Progenitor cell of endocrine pancreas (in vitro differentiated cells): Measurements from ENCODE around the gene NUBP2. TPM values are rescaled to one million over a fixed set of nuclear protein-coding genes. Genes with fewer than 3 reads are reported as not detected.

ENCODE experiments used
- DNase-seq: peaks from one replicate; pipeline ENCODE4 v3.0.0; 2021; ENCODE audit warnings: low spot score; ENCODE audit not compliant: unreplicated experiment
- H3K27ac Mint-ChIP-seq: 2 replicates; pipeline ENCODE4 v1.8.0; 2021; ENCODE audit warnings: mild to moderate bottlenecking, moderate library complexity, mixed read lengths
- H3K27me3 Mint-ChIP-seq: 2 replicates; pipeline ENCODE4 v1.8.0; 2021; ENCODE audit warnings: mixed read lengths
- H3K36me3 Mint-ChIP-seq: 2 replicates; pipeline ENCODE4 v1.8.0; 2022; ENCODE audit warnings: mixed read lengths; ENCODE audit not compliant: insufficient read depth
- H3K4me1 Mint-ChIP-seq: 2 replicates; pipeline ENCODE4 v1.8.0; 2021; ENCODE audit warnings: low read depth, mixed read lengths
- H3K4me3 Mint-ChIP-seq: 2 replicates; pipeline ENCODE4 v1.8.0; 2021; ENCODE audit warnings: low read depth, mild to moderate bottlenecking, moderate library complexity, mixed read lengths
- H3K9me3 Mint-ChIP-seq: 2 replicates; pipeline ENCODE4 v1.8.0; 2021; ENCODE audit warnings: low read depth, mixed read lengths
- total RNA-seq: library from RNA; stranded (reverse); gene quantifications from 2 replicates; pipeline ENCODE4 v1.2.1, GENCODE V29; 2021
- TF ChIP-seq, protein P1 (sequence below): fragments of 200-600 bp; sonication (generic); IDR thresholded peaks from one replicate; pipeline ENCODE4 v1.5.0; 2021; ENCODE audit warnings: antibody characterized with exemption, mild to moderate bottlenecking; ENCODE audit not compliant: unreplicated experiment

Gene NUBP2
- total RNA-seq, 1 donor from 2014 or later = 65.4 TPM

DNA sequence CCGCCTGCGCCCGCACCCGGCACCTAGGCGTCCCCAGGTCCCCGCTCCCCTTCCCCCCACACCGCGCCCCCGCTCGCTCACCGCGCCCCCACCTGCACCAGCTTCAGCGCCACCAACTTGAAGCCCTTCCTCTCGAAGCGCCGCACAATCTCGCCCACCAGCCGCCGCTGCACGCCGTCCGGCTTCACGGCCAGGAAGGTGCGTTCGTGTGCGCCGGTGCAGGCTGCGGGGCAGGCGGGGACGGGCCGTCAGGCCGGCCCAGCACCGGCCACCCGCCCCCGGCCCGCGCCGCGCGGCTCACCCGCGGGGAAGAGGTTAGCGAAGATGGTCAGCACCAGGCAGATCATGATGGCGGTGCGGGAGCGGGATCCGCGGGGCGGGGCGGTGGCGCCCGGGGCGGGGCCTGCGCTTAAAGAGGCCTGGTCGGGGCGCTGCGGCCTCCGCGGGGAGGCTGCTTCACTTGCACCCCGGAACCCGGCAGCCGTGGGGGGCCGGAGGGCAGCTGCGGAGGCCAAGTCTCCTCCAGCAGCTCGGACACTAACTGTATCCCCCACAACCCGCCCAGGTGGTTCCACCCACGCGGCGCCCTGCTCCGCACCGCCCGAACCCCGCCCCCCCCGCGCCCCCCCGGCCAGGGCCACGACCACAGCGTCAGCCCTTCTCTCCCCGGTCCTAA lies 11.4 kb upstream of the NUBP2 start, which contains the start of gene NME3:
TSS of gene NME3 (minus strand) at position 356 of the 676 bp plus-strand sequence. CDS start at position 347, 9 bp downstream.
- Mint-ChIP-seq H3K4me1 (peaks cover 9% of the 10 kb centered on the region), H3K27ac (peak within 1 kb of the TSS; percentile 98), H3K27me3 (no peaks in the 10 kb centered on the region), H3K9me3 (no peaks in the 10 kb centered on the region), H3K4me3 (peak within 1 kb of the TSS; percentile 94), H3K36me3 (peaks cover 4% of the 10 kb centered on the region)
- TF ChIP-seq, protein P1, sequence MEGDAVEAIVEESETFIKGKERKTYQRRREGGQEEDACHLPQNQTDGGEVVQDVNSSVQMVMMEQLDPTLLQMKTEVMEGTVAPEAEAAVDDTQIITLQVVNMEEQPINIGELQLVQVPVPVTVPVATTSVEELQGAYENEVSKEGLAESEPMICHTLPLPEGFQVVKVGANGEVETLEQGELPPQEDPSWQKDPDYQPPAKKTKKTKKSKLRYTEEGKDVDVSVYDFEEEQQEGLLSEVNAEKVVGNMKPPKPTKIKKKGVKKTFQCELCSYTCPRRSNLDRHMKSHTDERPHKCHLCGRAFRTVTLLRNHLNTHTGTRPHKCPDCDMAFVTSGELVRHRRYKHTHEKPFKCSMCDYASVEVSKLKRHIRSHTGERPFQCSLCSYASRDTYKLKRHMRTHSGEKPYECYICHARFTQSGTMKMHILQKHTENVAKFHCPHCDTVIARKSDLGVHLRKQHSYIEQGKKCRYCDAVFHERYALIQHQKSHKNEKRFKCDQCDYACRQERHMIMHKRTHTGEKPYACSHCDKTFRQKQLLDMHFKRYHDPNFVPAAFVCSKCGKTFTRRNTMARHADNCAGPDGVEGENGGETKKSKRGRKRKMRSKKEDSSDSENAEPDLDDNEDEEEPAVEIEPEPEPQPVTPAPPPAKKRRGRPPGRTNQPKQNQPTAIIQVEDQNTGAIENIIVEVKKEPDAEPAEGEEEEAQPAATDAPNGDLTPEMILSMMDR = no peak
- DNase-seq = no peak

DNA sequence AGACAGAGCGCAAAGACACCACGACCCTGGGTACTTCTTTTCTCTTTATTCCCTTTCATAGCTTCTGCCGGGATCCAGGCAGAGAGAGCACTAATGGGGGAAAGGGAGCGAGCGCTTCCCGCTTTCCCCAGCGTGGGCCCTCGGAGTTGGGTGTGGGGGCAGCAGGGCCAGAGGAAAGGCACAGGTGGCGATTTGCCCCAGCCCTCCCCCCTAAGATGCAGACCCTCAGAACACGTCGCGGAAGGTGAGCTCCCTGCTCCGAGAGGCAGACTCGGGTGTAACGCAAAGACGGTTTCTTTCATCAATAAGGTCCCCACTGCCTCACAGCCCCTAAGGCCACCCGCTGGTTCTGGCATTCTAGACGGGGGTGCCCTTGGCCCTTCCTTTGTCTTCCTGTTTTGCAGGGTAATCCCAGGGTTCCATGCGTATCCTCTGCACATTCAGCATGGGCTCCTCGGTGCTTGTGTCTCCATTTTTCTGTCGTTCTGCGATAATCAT lies 10.8 kb upstream of the NUBP2 start:
- peak overlapping the region; percentile 98 for H3K27ac Mint-ChIP-seq
- peaks cover 6% of the 10 kb centered on the region for H3K36me3 Mint-ChIP-seq
- peak overlapping the region; percentile 94 for H3K4me3 Mint-ChIP-seq
- no peaks in the 10 kb centered on the region for H3K27me3 Mint-ChIP-seq
- peaks cover 9% of the 10 kb centered on the region for H3K4me1 Mint-ChIP-seq
- DNase-seq = no peak
- TF ChIP-seq, protein P1 = no peak
- H3K9me3 Mint-ChIP-seq = no peaks in the 10 kb centered on the region

DNA sequence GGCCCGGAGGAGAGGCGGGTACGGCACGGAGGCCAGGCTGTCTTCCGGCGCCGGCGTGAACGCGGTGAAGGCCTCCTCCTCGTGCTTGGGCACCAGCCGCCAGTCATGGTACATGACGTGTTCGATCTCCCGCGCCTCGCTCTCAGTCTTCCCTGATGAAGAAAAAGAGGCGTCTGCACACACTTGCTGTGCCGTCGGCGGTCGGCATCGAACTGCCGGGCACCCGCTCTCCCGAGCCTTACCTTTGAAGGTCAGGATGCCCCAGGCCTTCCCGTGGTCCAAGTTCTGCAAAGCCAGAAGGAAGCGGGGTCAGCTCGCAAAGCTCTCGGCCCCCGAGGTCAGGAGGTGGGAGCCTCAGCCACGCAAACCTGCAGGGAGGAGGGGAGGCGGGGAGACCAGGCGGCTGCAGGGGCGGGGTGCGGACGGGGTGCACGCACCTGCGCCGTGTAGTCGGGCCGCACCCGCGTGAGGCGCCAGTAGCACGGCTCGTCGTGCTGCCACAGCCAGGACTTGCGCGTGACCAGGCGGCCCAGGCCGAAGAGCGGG lies 10.3 kb upstream of the NUBP2 start, which contains the start of gene EME2:
TSS of gene EME2 (plus strand) at position 449 of the 546 bp plus-strand sequence. CDS start 418 bp downstream, outside the sequence.
- TF ChIP-seq, protein P1 = no peak
- Mint-ChIP-seq H3K4me3 (peak within 1 kb of the TSS; percentile 94), H3K4me1 (peaks cover 9% of the 10 kb centered on the region), H3K9me3 (no peaks in the 10 kb centered on the region), H3K27ac (peak within 1 kb of the TSS; percentile 98), H3K27me3 (no peaks in the 10 kb centered on the region), H3K36me3 (peaks cover 6% of the 10 kb centered on the region)
- no peak for DNase-seq

DNA sequence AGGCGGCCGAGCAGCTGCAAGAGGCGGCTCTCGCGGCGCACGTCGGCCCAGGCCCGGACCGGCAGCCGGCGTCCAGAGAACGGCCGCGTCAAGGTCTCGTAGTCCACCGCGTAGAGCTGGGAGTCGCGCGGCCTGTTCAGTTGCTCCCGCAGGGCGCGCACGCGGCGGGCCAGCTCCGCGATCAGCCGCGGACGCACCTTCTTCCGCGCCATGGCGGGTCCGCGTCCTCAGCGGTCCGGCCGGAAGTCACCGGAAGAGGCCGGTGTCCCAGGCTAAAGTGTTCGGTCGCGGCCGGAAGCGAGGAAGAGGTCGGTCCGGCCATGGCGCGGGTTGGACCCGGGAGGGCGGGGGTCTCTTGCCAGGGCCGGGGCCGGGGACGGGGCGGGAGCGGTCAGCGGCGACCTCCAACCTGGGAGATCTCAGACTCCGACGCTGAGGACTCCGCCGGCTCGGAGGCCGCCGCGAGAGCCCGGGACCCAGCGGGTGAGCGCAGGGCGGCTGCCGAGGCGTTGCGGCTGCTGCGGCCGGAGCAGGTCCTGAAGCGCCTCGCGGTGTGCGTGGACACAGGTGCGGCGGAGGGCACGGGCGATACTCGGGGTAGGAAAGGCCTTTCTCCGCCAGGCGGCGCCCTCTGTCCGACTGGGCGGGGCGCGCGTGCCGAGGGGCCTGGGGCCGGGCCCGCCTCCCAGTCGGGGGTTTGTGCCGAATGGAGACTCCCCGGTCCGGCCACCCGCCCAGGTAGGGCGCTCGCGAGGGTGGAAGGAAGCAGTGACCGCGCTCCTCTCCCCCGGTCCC lies 9.7 kb upstream of the NUBP2 start, which contains the start of gene MRPS34:
TSS of gene MRPS34 (minus strand) at position 227 of the 795 bp plus-strand sequence. CDS start at position 212, 15 bp downstream.
- peak; percentile 90 for DNase-seq
- peaks cover 4% of the 10 kb centered on the region for H3K36me3 Mint-ChIP-seq
- TF ChIP-seq, protein P1 = peak; percentile 95
- no peaks in the 10 kb centered on the region for H3K27me3 Mint-ChIP-seq
- peak within 1 kb of the TSS; percentile 94 for H3K4me3 Mint-ChIP-seq
- peak within 1 kb of the TSS; percentile 98 for H3K27ac Mint-ChIP-seq
- H3K9me3 Mint-ChIP-seq = no peaks in the 10 kb centered on the region
- peaks cover 9% of the 10 kb centered on the region for H3K4me1 Mint-ChIP-seq
